SKM-1 (cell line): ENCODE results near the gene NTRK1.
"Not testable (repeated sequence)": the region's sequence is repeated elsewhere in the genome, so short reads cannot be mapped to it uniquely, and the experiment has no call there.

Experiments used
- DNase-seq: peaks from one replicate; lab custom pipeline; 2025; ENCODE audit not compliant: unreplicated experiment; lab: John Stamatoyannopoulos, UW

NTRK1 gene

DNA sequence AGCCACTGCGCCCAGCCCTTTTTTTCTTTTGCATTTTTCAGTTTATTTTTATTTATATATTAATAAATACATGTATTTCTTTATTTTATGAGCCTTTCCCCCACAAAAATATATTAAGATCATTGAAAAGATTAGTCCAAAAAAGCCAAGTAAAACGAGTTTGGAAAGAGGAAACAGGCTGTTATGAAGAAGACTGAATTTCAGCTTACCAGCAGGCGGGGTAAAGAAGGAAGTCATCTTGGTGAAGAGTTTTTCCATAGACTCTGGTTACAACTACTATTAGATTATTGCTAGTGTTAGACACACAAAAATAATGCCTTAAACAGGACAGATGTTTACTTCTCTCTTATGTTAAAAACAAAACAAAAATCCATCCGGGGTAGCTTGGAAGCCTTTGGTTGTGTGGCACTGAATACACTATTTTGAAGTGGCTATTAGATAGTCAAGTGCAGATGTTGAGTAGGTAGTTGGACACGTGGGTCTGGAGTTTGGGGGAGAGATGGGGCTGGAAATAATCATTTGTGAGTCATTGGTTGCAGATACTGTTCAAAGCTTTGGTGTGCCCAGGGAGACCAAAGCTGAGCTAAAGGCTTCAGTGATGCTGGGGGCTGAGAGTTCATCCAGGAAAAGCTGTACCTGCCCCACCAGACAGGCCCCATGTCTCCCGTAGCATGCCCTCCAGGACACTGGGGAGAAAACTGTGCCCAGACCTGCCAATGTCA lies 51.1 kb downstream of the NTRK1 start:
- DNase-seq = peak; percentile 44

GRCh38 chr1:156912310-156912709 lies 51.6 kb downstream of the NTRK1 start:
- no peak for DNase-seq

DNA sequence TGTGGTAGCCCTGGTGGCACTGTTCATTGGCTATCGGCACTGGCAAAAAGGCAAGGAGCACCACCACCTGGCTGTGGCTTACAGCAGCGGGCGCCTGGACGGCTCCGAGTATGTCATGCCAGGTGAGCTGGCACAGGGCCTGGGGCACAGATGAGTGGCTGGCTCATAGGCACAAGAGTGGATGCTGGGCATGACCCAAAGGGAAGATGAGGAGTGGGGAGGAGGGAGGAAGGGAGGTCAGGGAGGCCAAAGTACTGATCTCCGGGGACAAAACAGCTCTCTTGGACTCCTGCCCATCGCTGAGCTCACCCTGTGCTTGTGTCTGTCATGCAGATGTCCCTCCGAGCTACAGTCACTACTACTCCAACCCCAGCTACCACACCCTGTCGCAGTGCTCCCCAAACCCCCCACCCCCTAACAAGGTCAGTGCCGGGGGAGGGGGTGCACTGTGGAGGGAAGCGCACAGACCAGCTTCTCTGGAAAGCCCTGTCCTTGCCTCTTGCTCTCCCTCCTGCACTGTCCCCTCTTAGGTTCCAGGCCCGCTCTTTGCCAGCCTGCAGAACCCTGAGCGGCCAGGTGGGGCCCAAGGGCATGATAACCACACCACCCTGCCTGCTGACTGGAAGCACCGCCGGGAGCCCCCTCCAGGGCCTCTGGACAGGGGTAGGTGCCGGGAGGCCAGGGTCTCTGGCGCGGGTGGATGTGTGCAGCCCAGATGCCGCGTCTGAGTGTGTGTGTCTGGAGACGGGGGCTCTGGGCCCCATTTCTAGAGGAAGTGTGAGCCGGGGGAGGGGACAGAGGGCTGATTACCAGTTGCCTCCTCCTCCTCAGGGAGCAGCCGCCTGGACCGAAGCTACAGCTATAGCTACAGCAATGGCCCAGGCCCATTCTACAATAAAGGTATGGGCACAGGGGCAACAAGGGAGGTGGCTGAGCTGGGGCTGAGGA lies 52.5 kb downstream of the NTRK1 start:
- DNase-seq = no peak

DNA sequence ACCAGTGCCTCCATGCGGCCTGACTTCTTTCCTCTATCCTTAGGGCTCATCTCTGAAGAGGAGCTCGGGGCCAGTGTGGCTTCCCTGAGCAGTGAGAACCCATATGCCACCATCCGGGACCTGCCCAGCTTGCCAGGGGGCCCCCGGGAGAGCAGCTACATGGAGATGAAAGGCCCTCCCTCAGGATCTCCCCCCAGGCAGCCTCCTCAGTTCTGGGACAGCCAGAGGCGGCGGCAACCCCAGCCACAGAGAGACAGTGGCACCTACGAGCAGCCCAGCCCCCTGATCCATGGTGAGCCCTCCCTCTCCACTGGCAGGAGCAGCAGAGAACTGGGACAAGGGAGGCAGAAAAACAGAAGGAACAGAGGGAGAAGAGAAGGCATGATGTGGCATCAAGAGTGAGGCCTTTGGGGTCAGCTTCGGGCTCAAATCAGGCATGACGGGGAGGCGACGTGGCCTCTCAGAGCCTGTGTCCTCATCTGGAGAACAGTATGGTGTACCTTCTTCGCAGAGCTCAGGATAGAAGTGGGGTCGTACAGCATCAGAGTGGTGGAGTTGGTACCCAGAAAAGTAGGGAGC lies 53.2 kb downstream of the NTRK1 start:
- no peak for DNase-seq

DNA sequence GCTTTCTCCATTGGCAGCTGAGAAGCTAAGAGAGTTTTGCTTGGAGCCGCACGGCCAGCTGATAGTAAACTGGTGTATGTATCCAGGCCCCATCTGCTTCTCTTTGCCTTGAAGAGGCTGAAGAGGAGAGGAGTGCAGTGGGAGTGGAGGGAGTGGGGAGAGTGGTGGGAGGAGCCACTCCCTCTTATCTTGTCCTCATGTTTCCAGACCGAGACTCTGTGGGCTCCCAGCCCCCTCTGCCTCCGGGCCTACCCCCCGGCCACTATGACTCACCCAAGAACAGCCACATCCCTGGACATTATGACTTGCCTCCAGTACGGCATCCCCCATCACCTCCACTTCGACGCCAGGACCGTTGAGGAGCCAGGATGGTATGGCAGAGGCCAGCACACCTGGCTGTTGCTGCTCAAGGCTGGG lies 53.8 kb downstream of the NTRK1 start:
- no peak for DNase-seq

DNA sequence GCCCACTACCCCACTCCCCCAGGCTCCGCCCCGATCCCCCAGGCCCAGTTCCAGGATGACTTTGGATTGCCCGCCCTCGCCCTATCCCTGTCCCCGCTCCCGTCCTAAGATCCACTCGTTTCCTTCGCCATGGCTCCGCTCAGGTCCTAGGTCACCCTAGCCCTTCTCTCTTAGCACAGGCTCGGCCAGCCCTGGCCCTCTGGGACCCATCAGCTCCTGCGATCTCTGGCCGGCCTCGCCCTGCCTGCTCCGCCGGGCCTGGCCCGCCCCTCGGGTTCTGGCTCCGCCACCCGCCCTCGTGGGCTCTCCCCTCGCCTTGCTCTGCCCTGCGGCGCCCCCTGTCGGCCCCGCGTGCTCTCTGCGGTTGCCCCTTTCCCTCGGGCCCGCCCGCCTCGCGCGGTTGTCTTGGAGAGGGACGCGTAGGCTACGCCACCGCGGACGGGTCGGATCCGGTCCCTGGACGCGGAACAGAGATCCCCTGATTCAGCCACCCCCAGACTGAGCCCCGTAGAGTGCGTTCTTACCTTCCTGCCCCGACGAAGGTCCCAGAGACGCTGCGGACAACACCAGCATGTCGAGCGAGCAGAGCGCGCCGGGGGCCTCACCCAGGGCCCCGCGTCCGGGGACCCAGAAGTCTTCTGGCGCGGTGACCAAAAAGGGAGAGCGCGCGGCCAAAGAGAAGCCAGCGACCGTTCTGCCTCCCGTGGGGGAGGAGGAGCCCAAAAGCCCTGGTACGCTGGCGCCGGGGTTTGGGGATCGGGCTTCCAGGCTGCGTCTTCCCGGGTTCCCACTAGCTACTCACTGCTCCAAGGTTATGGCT lies 59.8 kb downstream of the NTRK1 start, which contains the start of gene LRRC71:
TSS of gene LRRC71 (plus strand) at position 400 of the 820 bp plus-strand sequence. CDS start at position 572, 172 bp downstream.
- DNase-seq = no peak

DNA sequence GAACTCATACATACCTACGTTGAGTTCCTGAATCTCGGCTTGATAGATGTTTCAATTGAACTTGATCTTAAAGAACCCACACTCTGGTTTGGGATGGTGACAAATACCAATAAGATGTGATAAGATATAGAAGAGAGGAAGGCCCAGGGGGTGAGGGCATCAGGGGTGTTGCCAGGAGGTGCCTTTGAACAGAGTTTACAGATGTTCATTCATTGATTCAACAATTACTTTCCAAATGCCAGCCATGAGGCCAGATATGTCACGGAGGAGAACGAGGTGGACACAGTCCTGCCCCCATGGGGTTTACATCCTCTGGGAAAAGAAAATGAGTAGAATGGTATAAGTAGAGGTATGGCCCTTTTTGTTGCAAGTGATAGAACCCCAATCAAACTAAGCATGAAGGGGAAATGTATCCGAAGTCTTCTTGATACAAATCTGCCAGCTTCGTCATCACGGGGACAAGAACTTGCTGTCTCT lies 60.4 kb downstream of the NTRK1 start:
- DNase-seq = no peak

GRCh38 chr1:156922986-156923669 lies 62.5 kb downstream of the NTRK1 start:
- no peak for DNase-seq

DNA sequence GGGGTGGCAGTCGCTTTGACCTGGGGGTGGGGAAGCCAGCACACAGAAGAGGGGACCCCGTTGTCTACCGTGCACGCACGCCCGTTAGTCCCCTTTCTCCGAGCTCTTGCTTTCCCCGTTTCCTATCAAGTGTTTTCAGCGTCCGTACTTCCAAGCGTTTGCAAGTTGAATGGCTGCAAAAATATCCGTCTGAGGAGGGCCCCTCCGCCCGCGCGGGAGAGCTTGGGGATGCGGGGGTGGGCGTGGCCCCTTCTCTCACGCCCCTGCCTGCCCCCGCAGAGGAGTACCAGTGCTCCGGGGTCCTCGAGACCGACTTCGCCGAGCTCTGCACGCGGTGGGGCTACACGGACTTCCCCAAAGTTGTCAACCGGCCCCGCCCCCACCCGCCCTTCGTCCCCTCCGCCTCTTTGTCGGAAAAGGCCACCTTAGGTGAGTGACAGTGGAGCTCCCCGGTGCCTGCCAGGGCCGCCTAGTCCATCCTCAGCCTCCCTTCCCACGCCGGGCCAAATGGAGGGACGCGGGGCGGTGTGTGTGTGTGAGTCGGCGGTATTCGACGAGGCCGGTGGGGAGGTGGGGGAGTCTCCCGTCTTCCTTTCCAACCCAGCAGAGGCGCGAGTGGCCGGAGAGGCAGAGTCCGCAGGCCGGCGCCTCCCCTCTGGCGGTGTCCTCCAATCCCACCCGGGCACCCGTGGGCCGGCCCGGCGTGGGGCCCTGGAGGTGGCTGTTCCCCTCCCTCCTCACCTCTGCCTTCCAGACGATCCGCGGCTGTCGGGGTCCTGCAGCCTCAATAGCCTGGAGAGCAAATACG lies 63.2 kb downstream of the NTRK1 start:
- DNase-seq = no peak

- DNase-seq = no peak
These were observed 64.0 kb downstream of the NTRK1 start for GRCh38 chr1:156924478-156925153.

DNA sequence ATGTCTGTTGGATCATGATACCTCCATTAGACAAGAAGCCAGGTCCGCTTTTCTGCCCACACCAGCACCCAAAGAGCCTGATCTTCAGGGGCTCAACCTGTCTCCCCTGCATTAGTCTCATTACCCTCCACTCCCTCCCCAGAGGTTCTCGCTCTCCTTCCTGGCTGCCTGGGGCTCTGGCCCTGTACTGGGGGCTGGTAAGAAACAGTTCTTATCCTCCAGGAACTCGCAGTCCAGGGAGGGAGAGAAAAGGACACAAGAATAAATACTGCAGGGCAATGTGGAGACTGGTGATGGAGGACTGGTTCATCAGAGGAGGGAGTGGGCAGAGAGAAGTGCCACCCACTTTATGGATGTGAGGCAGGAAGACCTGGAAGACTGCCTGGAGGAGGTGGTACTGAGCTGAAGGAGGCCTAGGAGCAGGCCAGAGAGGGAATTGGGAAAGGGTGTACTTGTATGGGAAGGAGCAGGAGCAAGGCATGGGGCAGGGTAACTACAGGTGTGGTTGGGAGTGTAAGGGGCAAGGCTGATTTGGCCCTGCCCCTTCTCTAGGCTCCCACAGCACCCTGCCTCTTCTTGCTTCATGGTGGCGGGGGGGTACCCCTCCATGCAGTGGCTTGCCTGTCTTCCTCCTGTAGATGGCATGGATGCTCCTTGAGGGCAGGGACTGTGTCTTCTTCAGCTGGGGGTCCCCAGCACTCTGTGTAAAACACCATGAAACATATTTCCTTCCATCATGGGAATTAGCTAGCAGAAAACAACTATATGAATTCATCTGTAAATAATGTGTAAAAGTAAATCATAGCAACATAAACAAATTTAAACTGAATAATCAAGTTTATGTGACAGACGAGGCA lies 64.7 kb downstream of the NTRK1 start:
- no peak for DNase-seq

GRCh38 chr1:156926175-156926574 lies 65.5 kb downstream of the NTRK1 start:
- DNase-seq = no peak

GRCh38 chr1:156926695-156927094 lies 66.0 kb downstream of the NTRK1 start:
- not testable (repeated sequence) for DNase-seq

GRCh38 chr1:156927215-156928042 lies 66.8 kb downstream of the NTRK1 start:
- DNase-seq = peak; percentile 31

DNA sequence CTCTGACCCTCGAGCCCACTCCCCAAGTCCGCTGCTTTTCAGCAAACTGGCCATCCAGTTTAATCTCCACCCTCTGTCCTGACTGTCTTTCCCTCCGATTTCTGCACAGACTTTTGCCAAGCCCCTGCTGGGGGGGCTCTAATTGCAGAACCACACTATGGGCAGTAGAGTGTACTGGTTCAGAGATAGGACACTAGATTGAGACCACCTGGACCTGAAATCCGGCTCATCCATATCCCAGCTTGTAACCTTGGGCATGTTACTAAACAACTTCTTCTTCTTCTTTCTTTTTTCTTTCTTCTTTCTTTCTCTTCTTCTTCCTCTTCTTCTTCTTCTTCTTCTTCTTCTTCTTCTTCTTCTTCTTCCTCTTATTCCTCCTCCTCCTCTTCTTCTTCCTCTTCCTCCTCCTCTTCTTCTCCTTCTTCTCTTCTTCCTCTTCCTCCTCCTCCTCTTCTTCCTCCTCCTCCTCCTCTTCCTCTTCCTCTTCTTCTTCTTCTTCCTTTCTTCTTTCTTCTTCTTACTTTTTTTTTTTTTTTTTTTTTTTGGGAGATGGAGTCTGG lies 67.5 kb downstream of the NTRK1 start:
- DNase-seq = no peak

GRCh38 chr1:156929596-156930238 lies 69.1 kb downstream of the NTRK1 start:
- DNase-seq = no peak
